ENCODE results near the gene FURIN.

DNA sequence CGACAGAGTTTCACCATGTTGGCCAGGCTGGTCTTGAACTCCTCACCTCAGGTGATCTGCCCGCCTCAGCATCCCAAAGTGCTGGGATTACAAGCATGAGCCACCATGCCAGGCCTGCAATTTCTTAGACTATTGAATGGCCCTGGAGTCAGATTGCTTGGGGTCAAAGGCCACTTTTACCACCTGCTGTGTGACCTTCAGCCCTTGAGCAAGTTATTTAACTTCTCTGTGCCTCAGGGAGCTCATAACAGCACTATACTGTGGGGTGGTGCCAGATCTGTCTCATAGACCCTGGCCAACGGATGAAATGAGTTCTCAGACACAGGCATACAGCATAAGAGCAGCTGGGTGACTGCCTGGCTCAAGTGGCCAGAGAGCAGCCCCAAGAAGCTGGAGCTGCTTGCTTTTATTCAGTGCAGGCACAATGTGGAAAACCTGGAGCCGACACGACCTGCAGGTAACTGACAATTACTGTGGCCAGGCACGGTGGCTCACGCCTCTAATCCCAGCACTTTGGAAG is 44.9 kb upstream of the FURIN start:
- TF ChIP-seq, protein P1, sequence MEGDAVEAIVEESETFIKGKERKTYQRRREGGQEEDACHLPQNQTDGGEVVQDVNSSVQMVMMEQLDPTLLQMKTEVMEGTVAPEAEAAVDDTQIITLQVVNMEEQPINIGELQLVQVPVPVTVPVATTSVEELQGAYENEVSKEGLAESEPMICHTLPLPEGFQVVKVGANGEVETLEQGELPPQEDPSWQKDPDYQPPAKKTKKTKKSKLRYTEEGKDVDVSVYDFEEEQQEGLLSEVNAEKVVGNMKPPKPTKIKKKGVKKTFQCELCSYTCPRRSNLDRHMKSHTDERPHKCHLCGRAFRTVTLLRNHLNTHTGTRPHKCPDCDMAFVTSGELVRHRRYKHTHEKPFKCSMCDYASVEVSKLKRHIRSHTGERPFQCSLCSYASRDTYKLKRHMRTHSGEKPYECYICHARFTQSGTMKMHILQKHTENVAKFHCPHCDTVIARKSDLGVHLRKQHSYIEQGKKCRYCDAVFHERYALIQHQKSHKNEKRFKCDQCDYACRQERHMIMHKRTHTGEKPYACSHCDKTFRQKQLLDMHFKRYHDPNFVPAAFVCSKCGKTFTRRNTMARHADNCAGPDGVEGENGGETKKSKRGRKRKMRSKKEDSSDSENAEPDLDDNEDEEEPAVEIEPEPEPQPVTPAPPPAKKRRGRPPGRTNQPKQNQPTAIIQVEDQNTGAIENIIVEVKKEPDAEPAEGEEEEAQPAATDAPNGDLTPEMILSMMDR (IDR thresholded peaks at IDR 0.05) = no peak
- TF ChIP-seq, protein P2, sequence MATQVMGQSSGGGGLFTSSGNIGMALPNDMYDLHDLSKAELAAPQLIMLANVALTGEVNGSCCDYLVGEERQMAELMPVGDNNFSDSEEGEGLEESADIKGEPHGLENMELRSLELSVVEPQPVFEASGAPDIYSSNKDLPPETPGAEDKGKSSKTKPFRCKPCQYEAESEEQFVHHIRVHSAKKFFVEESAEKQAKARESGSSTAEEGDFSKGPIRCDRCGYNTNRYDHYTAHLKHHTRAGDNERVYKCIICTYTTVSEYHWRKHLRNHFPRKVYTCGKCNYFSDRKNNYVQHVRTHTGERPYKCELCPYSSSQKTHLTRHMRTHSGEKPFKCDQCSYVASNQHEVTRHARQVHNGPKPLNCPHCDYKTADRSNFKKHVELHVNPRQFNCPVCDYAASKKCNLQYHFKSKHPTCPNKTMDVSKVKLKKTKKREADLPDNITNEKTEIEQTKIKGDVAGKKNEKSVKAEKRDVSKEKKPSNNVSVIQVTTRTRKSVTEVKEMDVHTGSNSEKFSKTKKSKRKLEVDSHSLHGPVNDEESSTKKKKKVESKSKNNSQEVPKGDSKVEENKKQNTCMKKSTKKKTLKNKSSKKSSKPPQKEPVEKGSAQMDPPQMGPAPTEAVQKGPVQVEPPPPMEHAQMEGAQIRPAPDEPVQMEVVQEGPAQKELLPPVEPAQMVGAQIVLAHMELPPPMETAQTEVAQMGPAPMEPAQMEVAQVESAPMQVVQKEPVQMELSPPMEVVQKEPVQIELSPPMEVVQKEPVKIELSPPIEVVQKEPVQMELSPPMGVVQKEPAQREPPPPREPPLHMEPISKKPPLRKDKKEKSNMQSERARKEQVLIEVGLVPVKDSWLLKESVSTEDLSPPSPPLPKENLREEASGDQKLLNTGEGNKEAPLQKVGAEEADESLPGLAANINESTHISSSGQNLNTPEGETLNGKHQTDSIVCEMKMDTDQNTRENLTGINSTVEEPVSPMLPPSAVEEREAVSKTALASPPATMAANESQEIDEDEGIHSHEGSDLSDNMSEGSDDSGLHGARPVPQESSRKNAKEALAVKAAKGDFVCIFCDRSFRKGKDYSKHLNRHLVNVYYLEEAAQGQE (IDR thresholded peaks at IDR 0.05; ENCODE audit: insufficient read depth in 1 of 2, low read depth in 2 of 2, low read length in 1 of 2) = no peak
